BJ (cell line): Measurements from ENCODE around the gene ABITRAM. TPM values are rescaled to one million over a fixed set of nuclear protein-coding genes. Genes with fewer than 3 reads are reported as not detected.

Experiments used
- CTCF ChIA-PET: fragments of 350-600 bp; formaldehyde crosslinking; extraction: SDS; loops from one replicate; lab custom pipeline; 2021; ENCODE audit warnings: antibody characterized with exemption, inconsistent platforms; lab: Yijun Ruan, JAX
- POLR2A ChIA-PET: fragments of 300-600 bp; sonication (Branson Sonifier 250); formaldehyde crosslinking; extraction: SDS; loops from one replicate; lab custom pipeline; 2021; ENCODE audit warnings: antibody characterized with exemption; lab: Charles Lee
- DNase-seq: peaks from one replicate; pipeline ENCODE4 v3.0.0-alpha.2; 2011; ENCODE audit warnings: low read depth
- H3K27me3 ChIP-seq: 2 replicates; pipeline ENCODE4 v1.6.0; 2011; ENCODE audit warnings: low read length; ENCODE audit not compliant: control insufficient read depth, insufficient read depth
- H3K36me3 ChIP-seq: 2 replicates; pipeline ENCODE4 v1.5.1; 2011; ENCODE audit warnings: low read length; ENCODE audit not compliant: control insufficient read depth, insufficient read depth
- H3K4me3 ChIP-seq: 2 replicates; pipeline ENCODE4 v1.5.1; 2011; ENCODE audit warnings: low read depth, mild to moderate bottlenecking, control low read depth, low read length
- CTCF ChIP-seq: IDR thresholded peaks from 2 replicates; pipeline ENCODE4 v1.5.1; 2011; ENCODE audit warnings: low read depth, mild to moderate bottlenecking, control low read depth, inconsistent platforms, low read length, moderate library complexity; ENCODE audit not compliant: insufficient read depth
- polyA plus RNA-seq: library from polyadenylated mRNA; depleted of rRNA; stranded (reverse); fragments of >200 nt; gene quantifications from 2 replicates; pipeline ENCODE4 v1.2.3, GENCODE V29; 2011

The ABITRAM gene
- polyA plus RNA-seq, 1 experiment: 10.3 TPM

- H3K27me3 ChIP-seq: no peaks in the 10 kb centered on the region
- ChIA-PET CTCF (no interaction called here), POLR2A (no interaction called here)
- no peak for TF ChIP-seq CTCF
- no peak for DNase-seq
- H3K4me3 ChIP-seq: peak overlapping the region; percentile 73
- H3K36me3 ChIP-seq: peaks cover 1% of the 10 kb centered on the region
Observed at GRCh38 chr9:108933231-108933717, 926 bp upstream of the ABITRAM start.

GRCh38 chr9:108933718-108934322 is 380 bp upstream of the ABITRAM start, which contains the start of gene ELP1:
Gene ELP1 (minus strand): TSS chr9:108934124. CDS start chr9:108931146, 2,978 bp downstream.
- H3K4me3 ChIP-seq: peak within 1 kb of the TSS; percentile 73
- ChIA-PET CTCF (interaction anchor here (1.0 kb wide), 1 partner anchor 10 kb away, joined by 4 read pairs; no protein-coding TSS in a partner anchor), POLR2A (interaction anchor here (0.6 kb wide), 1 partner anchor 80 kb away, joined by 3 read pairs; the partner anchor contains the start of gene CTNNAL1)
- H3K27me3 ChIP-seq: no peaks in the 10 kb centered on the region
- TF ChIP-seq CTCF: peak; percentile 57
- DNase-seq: peak; percentile 51
- peaks cover 1% of the 10 kb centered on the region for H3K36me3 ChIP-seq

GRCh38 chr9:108937561-108938305 is 3.5 kb downstream of the ABITRAM start:
- no peak for DNase-seq
- no peak for TF ChIP-seq CTCF
- H3K4me3 ChIP-seq: no peak overlapping the region
- ChIA-PET POLR2A (no interaction called here), CTCF (interaction anchor here (1.0 kb wide), 1 partner anchor 9 kb away, joined by 3 read pairs; no protein-coding TSS in a partner anchor)
- H3K36me3 ChIP-seq: peaks cover 4% of the 10 kb centered on the region; the same call in 1 of the 2 replicates
- H3K27me3 ChIP-seq: no peaks in the 10 kb centered on the region

- DNase-seq: no peak
- ChIA-PET POLR2A (no interaction called here), CTCF (interaction anchor here (0.7 kb wide), 1 partner anchor 1542 kb away, joined by 3 read pairs; no protein-coding TSS in a partner anchor)
- no peaks in the 10 kb centered on the region for H3K27me3 ChIP-seq
- H3K4me3 ChIP-seq: no peak overlapping the region
- TF ChIP-seq CTCF: no peak
- peaks cover 6% of the 10 kb centered on the region; the same call in 1 of the 2 replicates for H3K36me3 ChIP-seq
Observed at GRCh38 chr9:108939975-108940374, 5.8 kb downstream of the ABITRAM start.

- ChIA-PET POLR2A (no interaction called here), CTCF (interaction anchor here (1.1 to 1.2 kb wide), 2 partner anchors 39 to 62 kb away, joined by 3 read pairs; no protein-coding TSS in a partner anchor)
- Histone ChIP-seq H3K4me3 (no peak overlapping the region), H3K27me3 (no peaks in the 10 kb centered on the region), H3K36me3 (peaks cover 3% of the 10 kb centered on the region)
- no peak for TF ChIP-seq CTCF
- DNase-seq: no peak
Observed at GRCh38 chr9:108950168-108950567, 16.0 kb downstream of the ABITRAM start.
